Mucosa of descending colon (tissue), 3 donors: ENCODE data around the gene MYLIP. TPM values are rescaled to one million over a fixed set of nuclear protein-coding genes. Genes with fewer than 3 reads are reported as not detected.

Experiments used
- ATAC-seq: fragments of 200-7000 bp; cut with Tn5 transposase; one replicate; pipeline ENCODE4 v1.9.1; 2020; ENCODE audit warnings: mild to moderate bottlenecking, moderate library complexity
- DNase-seq, 3 donors: peaks; one replicate each; pipeline ENCODE4 v3.0.0-alpha.2; 2020
- H3K36me3 ChIP-seq: fragments of 200-600 bp; one replicate; pipeline ENCODE4 v1.8.0; 2021; ENCODE audit warnings: low read depth, mild to moderate bottlenecking
- H3K4me1 ChIP-seq: fragments of 200-600 bp; one replicate; pipeline ENCODE4 v1.8.0; 2021; ENCODE audit warnings: low read depth, mild to moderate bottlenecking
- H3K4me3 ChIP-seq: fragments of 200-600 bp; one replicate; pipeline ENCODE4 v1.8.0; 2021; ENCODE audit warnings: mild to moderate bottlenecking
- H3K9me3 ChIP-seq: fragments of 200-600 bp; one replicate; pipeline ENCODE4 v1.8.0; 2021; ENCODE audit warnings: mild to moderate bottlenecking
- intact Hi-C, 2 donors: fragments of 100-400 bp; cut with DNase I in 1 of 2; cut with micrococcal nuclease in 1 of 2; formaldehyde crosslinking; loops; one replicate each; pipeline versions ENCODE4 v1.11.0 to v1.11.1; 2022; cut with DNase I, micrococcal nuclease
- total RNA-seq, 3 donors: library from RNA; stranded (reverse); fragmentation: NEBNext Ultra II Directional in 2 of 3; extraction: Animal tissue kit (Norgen Biotek cat#: 25700) in 2 of 3; gene quantifications; one replicate each; pipeline versions ENCODE4 v1.2.1 to v1.2.4, GENCODE V29; 2021 to 2023
- TF ChIP-seq, protein P1 (sequence below): fragments of 200-600 bp; IDR thresholded peaks from one replicate; pipeline ENCODE4 v1.8.0; 2022; ENCODE audit warnings: antibody characterized with exemption, mild to moderate bottlenecking
- donor health status: DM: no; HTN: no; CAD: no; lungs with moderate emphysema.
- donor health status: DM: no; HTN: no; CAD: no.
- donor health status: DM: no; HTN: yes; CAD: no.

MYLIP gene
- total RNA-seq, 3 donors from 2014 or later = 22.7 to 64.4 (median 40.3) TPM

GRCh38 chr6:16121339-16121738, 7.5 kb upstream of the MYLIP start:
- H3K4me3 ChIP-seq = no peak overlapping the region
- intact Hi-C loops = loop anchor here in 1 of 2 donors (10.0 kb wide), 1 partner anchor 427 kb away; no protein-coding TSS in a partner anchor
- no peaks in the 10 kb centered on the region for H3K9me3 ChIP-seq
- TF ChIP-seq, protein P1, sequence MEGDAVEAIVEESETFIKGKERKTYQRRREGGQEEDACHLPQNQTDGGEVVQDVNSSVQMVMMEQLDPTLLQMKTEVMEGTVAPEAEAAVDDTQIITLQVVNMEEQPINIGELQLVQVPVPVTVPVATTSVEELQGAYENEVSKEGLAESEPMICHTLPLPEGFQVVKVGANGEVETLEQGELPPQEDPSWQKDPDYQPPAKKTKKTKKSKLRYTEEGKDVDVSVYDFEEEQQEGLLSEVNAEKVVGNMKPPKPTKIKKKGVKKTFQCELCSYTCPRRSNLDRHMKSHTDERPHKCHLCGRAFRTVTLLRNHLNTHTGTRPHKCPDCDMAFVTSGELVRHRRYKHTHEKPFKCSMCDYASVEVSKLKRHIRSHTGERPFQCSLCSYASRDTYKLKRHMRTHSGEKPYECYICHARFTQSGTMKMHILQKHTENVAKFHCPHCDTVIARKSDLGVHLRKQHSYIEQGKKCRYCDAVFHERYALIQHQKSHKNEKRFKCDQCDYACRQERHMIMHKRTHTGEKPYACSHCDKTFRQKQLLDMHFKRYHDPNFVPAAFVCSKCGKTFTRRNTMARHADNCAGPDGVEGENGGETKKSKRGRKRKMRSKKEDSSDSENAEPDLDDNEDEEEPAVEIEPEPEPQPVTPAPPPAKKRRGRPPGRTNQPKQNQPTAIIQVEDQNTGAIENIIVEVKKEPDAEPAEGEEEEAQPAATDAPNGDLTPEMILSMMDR = no peak
- no peaks in the 10 kb centered on the region for H3K4me1 ChIP-seq
- ATAC-seq (no peak), DNase-seq (no peak)
- H3K36me3 ChIP-seq = no peaks in the 10 kb centered on the region

- TF ChIP-seq, protein P1 = no peak
These were observed 6.7 kb upstream of the MYLIP start for GRCh38 chr6:16122197-16122596.

DNA sequence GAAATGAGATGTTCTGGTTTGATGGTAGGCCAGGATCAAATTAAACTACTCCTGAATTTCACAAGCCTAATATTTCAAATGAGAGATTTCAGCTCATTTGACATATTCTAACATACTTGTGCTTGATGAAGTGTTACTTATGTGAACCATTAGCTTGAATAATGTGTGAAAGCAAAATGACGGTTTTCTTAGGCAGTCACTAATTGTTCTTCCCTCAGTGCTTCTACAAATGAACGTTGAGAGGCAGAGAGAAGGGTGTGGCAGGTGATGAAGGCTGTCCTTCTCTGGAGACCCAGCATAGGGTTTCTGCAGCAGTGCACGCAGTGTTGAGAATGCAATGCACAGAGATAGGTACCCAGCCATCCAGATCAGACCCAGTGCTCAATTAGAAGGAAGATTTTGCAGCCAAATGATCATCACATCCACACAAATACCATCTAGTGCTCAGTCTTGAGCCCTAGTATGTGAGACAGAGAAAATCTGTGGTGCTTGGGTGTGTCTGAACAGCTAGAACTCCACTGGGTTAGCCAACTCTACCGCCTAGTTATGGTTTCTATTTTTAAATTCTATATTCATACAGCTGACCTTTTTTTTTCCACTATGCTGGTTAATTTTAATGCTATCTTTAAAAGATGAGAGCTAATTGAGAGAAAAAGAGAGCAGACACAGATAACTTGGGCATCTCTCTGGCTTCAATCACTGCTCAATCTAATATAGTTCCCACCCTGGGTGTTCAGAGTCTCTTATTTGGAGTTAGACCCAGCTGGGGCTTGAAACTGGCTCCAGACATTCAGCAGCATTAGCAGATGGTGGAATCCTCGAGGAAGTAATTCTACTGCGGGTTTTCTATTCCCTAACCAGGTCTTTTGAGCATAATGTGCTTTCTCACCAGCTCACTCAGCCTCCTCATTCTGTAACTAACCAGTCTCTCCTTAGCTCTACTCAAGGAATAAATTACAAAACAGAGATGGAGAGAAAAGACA, 4.4 kb upstream of the MYLIP start:
- Histone ChIP-seq H3K9me3 (no peaks in the 10 kb centered on the region), H3K4me1 (no peaks in the 10 kb centered on the region), H3K4me3 (no peak overlapping the region), H3K36me3 (no peaks in the 10 kb centered on the region)
- intact Hi-C loops = loop anchor here in 1 of 2 donors (10.0 kb wide), 1 partner anchor 430 kb away; no protein-coding TSS in a partner anchor
- TF ChIP-seq, protein P1 = no peak
- DNase-seq (no peak), ATAC-seq (no peak)

More at GRCh38 chr6:16122197-16122596, 6.7 kb upstream of the MYLIP start:
- intact Hi-C loops = loop anchor here in 1 of 2 donors (10.0 kb wide), 1 partner anchor 427 kb away; no protein-coding TSS in a partner anchor
- no peak for DNase-seq
- ATAC-seq = no peak
- Histone ChIP-seq H3K4me1 (no peaks in the 10 kb centered on the region), H3K9me3 (no peaks in the 10 kb centered on the region), H3K36me3 (no peaks in the 10 kb centered on the region), H3K4me3 (no peak overlapping the region)

DNA sequence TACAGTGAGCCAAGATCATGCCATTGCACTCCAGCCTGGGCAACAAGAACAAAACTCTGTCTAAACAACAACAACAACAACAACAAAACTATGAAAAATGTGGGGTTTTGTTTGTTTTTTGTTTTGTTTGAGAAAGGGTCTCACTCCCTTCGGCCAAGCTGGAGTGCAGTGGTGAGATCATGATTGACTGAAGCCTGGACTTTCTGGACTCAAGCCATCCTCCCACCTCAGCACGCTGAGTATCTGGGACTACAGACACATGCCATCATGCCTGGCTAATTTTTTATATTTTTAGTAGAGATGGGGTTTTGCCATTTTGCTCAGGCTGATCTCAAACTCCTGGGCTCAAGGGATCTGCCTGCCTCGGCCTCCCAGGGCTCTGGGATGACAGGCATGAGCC, 2.8 kb upstream of the MYLIP start:
- TF ChIP-seq, protein P1 = no peak
- ATAC-seq (no peak), DNase-seq (no peak)
- Histone ChIP-seq H3K4me3 (no peak overlapping the region), H3K36me3 (no peaks in the 10 kb centered on the region), H3K9me3 (no peaks in the 10 kb centered on the region), H3K4me1 (no peaks in the 10 kb centered on the region)
- intact Hi-C loops = loop anchor here in 1 of 2 donors (10.0 kb wide), 1 partner anchor 431 kb away; no protein-coding TSS in a partner anchor

DNA sequence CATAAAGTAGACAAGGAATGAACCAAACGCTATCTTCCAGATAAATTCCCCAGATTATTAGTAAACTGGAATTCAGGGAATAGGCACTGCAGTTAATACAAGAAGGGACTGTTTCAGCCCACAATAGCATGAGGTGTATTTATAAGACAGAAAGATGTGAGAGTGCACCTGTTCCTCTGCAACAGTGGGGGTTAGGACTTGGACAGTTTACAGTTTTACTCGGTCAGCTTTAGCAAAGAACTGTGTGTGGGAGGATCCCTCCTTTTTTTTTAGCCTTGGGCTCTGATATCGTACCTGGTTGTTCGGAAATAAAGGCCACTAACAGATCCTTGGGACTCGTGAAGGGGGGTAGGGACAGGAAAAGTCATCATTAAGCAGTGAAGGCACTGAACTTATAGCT, 2.0 kb upstream of the MYLIP start:
- no peak for DNase-seq
- TF ChIP-seq, protein P1 = no peak
- no peak for ATAC-seq
- no peak overlapping the region for H3K4me3 ChIP-seq
- no peaks in the 10 kb centered on the region for H3K9me3 ChIP-seq
- intact Hi-C loops = loop anchor here in 1 of 2 donors (10.0 kb wide), 1 partner anchor 432 kb away; no protein-coding TSS in a partner anchor
- peaks cover 7% of the 10 kb centered on the region for H3K4me1 ChIP-seq
- no peaks in the 10 kb centered on the region for H3K36me3 ChIP-seq
